Activated naive CD8-positive, alpha-beta T cell (primary cell): Measurements from ENCODE around the gene COL8A2.
A peak's percentile ranks its signal among the peaks of the same experiment; 100 is the strongest.

ENCODE experiments used
- H3K27ac Mint-ChIP-seq: one replicate; pipeline ENCODE4 v1.8.0; 2021; ENCODE audit warnings: mixed read lengths
- H3K27me3 Mint-ChIP-seq: one replicate; pipeline ENCODE4 v1.8.0; 2021; ENCODE audit warnings: mixed read lengths
- H3K36me3 Mint-ChIP-seq: one replicate; pipeline ENCODE4 v1.8.0; 2021; ENCODE audit warnings: mixed read lengths
- H3K4me1 Mint-ChIP-seq: one replicate; pipeline ENCODE4 v1.8.0; 2021; ENCODE audit warnings: low read depth, mixed read lengths
- H3K4me3 Mint-ChIP-seq: one replicate; pipeline ENCODE4 v1.8.0; 2021; ENCODE audit warnings: mild to moderate bottlenecking, mixed read lengths
- H3K9me3 Mint-ChIP-seq: one replicate; pipeline ENCODE4 v1.8.0; 2021; ENCODE audit warnings: low read depth, mixed read lengths

The COL8A2 gene

DNA sequence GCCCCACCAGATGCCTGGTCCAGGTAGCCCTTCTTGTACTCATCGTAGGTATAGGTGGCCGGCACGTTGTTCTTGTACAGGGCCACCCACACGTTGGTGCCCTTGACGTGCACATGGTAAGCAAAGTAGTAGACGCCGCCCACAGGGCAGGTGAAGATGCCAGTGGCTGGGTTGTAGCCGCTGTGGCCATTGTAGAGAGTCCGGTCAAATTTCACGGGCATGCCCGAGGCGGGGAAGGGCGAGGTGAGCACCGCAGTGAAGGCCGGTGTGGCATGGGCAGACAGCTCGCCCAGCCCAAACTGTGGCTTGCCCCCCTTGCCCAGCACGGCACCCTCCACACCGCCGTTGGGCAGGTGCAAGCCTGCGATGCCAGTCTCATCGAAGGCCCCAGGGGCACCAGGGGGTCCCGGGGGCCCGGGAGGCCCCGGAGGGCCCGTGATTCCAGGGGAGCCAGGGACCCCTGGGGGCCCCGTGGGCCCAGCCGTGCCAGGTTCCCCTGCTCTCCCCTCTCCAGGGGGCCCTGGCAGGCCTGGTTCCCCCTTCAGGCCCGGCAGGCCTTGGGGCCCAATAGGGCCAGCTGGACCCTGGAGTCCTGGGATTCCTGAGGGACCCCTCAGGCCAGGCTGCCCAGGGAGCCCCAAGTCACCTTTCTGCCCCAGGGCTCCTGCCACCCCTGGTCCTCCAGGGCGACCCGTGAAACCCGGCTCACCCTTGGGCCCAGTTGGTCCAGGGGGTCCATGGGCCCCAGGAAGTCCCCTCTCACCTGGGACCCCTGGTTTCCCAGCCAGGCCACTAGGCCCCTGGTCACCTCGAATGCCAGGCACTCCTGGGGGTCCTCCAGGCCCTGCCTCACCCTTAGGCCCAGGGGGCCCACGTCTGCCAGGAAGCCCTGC lies 27.1 kb downstream of the COL8A2 start:
- H3K4me1 Mint-ChIP-seq: no peaks in the 10 kb centered on the region
- H3K4me3 Mint-ChIP-seq: no peak overlapping the region
- no peaks in the 10 kb centered on the region for H3K9me3 Mint-ChIP-seq
- no peaks in the 10 kb centered on the region for H3K36me3 Mint-ChIP-seq
- no peak overlapping the region for H3K27ac Mint-ChIP-seq
- H3K27me3 Mint-ChIP-seq: no peaks in the 10 kb centered on the region

DNA sequence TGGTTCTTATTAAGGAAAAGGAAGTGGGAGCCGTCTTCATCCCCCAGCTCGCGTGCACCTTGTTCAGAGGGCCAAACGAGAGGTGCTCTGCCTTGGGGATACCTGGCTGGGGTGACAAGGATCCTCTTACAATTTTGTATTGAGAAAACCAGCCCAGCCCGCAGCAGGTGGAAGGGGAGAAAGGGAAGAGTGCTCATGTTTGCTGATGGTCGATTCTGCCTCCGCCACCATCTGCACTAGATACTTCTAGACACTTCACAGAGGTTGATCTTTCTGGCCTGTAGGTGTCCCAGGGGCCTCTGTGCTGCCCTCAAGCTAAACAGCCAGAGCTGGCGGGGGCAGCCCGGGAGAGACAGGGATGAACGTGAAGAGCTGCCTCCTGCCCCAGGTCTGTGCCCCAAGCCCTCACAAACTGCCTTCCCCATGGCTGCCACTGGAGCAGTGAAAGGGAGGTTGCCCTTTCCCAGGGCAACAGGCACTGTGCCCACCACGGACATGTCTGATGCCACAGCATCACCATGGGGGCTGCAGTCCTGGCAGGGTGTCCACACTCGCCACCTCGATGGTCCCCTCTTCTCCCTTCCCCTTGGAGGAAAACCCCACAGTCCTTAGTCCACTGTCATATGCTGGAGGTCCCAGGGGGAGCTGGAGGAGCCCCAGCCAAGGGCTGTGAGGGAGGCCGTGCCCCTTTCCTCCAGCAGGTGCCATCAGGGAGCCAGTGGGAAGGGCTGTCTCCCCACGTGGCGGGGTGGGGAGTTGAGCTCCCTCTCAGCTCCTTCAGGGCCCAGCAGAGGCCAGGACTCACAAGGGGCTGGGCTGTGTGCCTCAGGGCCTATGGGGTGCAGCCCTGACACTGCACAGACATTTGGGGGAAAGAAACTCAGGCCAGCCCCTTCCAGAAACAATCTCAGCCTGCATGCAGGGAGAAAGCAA lies 28.3 kb downstream of the COL8A2 start:
- Mint-ChIP-seq H3K4me1 (peaks cover under 1% of the 10 kb centered on the region), H3K9me3 (no peaks in the 10 kb centered on the region), H3K36me3 (no peaks in the 10 kb centered on the region), H3K4me3 (no peak overlapping the region), H3K27me3 (no peaks in the 10 kb centered on the region), H3K27ac (no peak overlapping the region)

DNA sequence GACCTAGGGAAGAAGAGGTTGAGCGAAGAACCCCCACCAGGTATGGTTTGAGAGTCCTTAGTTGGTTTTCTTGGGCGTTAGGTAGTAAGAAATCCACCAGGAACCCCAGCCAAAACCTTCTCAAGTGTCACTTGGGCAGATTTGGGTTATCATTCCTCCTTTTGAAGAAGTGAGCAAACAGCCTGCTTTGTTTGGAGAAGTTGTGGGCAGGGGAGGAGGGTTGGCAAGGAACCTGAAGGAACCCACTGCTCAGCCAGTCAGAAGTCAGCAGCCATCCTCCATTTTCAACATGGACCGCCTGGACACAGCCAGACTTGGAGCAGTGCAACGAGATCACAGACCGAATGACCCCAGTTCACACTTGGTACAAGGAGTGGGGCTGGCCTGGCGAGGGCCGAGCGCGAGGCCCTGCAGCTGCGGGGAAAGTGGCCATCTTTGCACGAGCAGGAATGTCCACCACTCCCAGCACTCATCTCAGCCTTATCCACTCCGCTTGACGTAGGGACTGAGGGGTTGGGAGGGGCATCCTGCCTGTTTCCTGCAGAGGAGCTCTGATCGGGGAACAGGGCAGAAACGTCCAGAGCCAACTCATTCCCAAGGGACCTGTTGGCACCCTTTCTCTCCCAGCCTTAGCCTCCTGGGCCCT lies 29.1 kb downstream of the COL8A2 start:
- Mint-ChIP-seq H3K27ac (no peak overlapping the region), H3K36me3 (no peaks in the 10 kb centered on the region), H3K9me3 (no peaks in the 10 kb centered on the region), H3K27me3 (no peaks in the 10 kb centered on the region), H3K4me3 (no peak overlapping the region), H3K4me1 (peaks cover 5% of the 10 kb centered on the region)

DNA sequence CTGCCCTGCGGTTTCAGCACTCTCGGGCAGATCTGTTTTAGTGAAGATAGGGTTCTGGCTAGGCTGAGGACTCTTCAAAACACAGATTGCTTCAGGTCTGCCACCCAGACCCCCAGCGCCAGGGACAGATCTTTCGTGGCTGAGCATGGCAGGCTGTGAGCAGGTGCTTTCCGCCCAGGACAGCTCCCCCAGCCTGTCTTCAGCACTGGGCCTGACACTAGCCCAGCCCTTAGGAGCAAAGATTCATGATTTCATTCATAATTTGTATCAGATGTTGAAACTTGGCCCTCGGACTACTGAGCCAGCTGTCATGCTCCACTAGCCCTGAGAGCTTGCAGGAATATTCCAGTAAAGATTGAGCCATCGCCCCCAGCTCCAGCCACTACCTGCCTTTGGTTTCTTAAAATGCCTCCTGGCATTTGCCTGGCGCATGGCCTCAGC lies 30.4 kb downstream of the COL8A2 start:
- Mint-ChIP-seq H3K9me3 (no peaks in the 10 kb centered on the region), H3K36me3 (peaks cover under 1% of the 10 kb centered on the region), H3K27me3 (no peaks in the 10 kb centered on the region), H3K27ac (no peak overlapping the region), H3K4me3 (no peak overlapping the region), H3K4me1 (peaks cover 11% of the 10 kb centered on the region)

DNA sequence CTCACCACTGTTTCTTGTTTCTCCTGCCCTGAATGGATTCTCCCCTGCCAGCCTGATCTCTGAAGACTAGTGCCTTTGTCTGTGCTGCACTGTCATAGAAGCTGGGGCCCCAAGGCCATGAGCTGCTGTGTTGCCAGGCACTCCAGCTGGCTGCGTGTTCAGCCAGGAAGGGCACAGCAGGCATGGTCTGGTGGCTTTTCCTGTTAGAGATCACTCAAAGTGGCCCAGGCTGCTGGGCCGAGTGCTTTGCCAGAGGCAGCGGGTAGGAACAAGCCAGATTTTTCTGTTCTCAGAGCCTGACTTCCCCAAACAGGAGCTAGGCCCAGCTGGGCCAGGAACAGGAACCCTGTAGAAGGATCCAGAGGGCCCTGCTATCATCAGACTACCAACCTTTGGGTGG lies 31.1 kb downstream of the COL8A2 start:
- Mint-ChIP-seq H3K9me3 (no peaks in the 10 kb centered on the region), H3K4me1 (peaks cover 16% of the 10 kb centered on the region), H3K27ac (no peak overlapping the region), H3K4me3 (no peak overlapping the region), H3K36me3 (peaks cover 2% of the 10 kb centered on the region), H3K27me3 (no peaks in the 10 kb centered on the region)

DNA sequence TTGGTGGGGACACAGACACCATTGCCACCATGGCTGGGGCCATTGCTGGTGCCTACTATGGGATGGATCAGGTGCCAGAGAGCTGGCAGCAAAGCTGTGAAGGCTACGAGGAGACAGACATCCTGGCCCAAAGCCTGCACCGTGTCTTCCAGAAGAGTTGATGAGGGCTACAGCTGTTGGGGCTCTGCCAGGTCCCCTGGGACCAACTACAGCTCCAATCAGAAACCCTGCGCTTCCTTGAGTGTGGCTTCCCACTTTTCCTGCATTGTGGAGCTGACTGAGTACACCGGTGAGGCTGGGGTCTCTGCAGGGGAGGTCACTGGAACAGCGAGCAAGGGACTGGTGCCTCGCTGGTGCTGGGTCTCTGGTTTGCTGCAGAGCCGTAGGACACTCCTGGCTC lies 31.8 kb downstream of the COL8A2 start:
- Mint-ChIP-seq H3K36me3 (peaks cover 2% of the 10 kb centered on the region), H3K27ac (no peak overlapping the region), H3K27me3 (no peaks in the 10 kb centered on the region), H3K9me3 (no peaks in the 10 kb centered on the region), H3K4me3 (no peak overlapping the region), H3K4me1 (peaks cover 16% of the 10 kb centered on the region)

DNA sequence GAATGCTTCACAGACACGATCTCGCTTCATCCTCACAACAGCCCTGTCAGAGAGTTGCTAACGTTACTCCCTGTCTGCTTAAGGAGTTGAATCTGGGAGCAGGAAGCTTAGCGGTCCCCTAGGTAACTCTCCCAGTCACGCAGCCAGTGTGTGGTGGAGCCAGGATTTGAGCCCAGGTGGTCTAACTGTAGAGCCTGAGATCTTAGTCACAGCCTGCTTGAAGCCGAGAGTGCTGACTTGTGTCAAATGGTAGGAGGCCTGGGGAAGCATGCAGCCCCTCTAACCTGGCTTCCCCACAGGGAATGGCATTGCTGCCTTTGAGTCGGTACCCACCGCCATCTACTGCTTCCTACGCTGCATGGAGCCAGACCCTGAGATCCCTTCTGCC lies 32.2 kb downstream of the COL8A2 start:
- Mint-ChIP-seq H3K4me1 (peaks cover 17% of the 10 kb centered on the region), H3K27me3 (no peaks in the 10 kb centered on the region), H3K27ac (no peak overlapping the region), H3K4me3 (no peak overlapping the region), H3K36me3 (peaks cover 2% of the 10 kb centered on the region), H3K9me3 (no peaks in the 10 kb centered on the region)

DNA sequence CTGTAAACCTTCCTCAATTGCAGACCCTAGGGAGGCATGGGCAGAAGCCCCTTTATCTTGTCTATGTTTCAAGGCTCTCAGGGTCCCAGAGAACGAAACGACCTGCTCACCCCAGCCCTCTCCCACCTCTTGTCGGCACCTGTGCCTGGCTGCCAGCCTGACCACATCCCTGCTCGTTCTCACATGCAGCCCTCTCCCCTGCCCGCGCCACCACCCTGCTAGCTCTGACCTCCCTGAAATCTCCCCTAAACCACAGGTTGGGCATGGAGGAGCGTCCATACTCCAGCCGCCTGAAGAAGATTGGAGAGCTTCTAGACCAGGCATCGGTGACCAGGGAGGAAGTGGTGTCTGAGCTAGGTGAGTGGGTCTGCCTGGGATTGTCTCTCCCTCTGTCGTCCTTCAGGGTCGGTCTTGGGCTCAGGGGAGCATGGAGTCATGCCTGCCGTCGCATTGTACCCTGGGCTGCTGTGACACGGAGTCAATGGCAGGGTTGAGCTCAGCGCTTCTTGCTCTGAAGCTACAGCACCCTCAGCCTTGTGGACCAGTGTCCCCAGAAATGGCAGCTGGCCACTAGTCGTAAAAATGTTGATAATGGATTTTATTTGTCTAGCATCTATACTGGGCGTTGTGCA lies 32.7 kb downstream of the COL8A2 start:
- Mint-ChIP-seq H3K27ac (no peak overlapping the region), H3K9me3 (no peaks in the 10 kb centered on the region), H3K4me3 (no peak overlapping the region), H3K36me3 (peaks cover 2% of the 10 kb centered on the region), H3K27me3 (no peaks in the 10 kb centered on the region), H3K4me1 (peaks cover 17% of the 10 kb centered on the region)

DNA sequence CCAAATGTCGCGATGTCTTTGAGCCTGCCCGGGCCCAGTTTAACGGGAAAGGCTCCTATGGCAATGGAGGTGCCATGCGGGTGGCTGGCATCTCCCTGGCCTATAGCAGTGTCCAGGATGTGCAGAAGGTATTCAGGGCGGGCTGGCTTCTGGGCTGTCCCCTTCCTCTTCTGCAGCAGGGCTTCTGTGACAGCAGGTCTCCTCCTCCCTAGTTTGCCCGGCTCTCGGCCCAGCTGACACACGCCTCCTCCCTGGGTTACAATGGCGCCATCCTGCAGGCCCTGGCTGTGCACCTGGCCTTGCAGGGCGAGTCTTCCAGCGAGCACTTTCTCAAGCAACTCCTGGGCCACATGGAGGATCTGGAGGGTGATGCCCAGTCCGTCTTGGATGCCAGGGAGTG lies 33.3 kb downstream of the COL8A2 start:
- Mint-ChIP-seq H3K27ac (no peak overlapping the region), H3K4me1 (peaks cover 17% of the 10 kb centered on the region), H3K36me3 (peaks cover 2% of the 10 kb centered on the region), H3K9me3 (no peaks in the 10 kb centered on the region), H3K27me3 (no peaks in the 10 kb centered on the region), H3K4me3 (peak overlapping the region; percentile 55)

DNA sequence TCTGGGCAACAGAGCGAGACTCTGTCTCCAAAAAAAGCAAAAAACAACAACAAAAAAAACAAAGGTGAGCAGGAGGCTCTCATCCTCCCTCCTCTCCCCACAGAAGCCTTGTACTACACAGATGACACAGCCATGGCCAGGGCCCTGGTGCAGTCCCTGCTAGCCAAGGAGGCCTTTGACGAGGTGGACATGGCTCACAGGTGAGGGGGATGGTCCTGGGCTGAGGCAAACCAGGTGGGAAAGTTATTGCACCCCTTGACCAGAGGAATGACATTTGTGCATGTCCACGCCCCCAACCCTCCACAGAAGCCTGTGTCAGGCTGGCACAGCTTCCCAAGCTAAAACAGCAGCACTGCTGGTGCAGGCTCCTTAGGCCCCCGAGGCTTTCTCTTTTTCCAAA lies 33.9 kb downstream of the COL8A2 start:
- no peak overlapping the region for H3K4me3 Mint-ChIP-seq
- no peaks in the 10 kb centered on the region for H3K9me3 Mint-ChIP-seq
- H3K4me1 Mint-ChIP-seq: peaks cover 17% of the 10 kb centered on the region
- no peak overlapping the region for H3K27ac Mint-ChIP-seq
- no peaks in the 10 kb centered on the region for H3K27me3 Mint-ChIP-seq
- peaks cover 2% of the 10 kb centered on the region for H3K36me3 Mint-ChIP-seq

DNA sequence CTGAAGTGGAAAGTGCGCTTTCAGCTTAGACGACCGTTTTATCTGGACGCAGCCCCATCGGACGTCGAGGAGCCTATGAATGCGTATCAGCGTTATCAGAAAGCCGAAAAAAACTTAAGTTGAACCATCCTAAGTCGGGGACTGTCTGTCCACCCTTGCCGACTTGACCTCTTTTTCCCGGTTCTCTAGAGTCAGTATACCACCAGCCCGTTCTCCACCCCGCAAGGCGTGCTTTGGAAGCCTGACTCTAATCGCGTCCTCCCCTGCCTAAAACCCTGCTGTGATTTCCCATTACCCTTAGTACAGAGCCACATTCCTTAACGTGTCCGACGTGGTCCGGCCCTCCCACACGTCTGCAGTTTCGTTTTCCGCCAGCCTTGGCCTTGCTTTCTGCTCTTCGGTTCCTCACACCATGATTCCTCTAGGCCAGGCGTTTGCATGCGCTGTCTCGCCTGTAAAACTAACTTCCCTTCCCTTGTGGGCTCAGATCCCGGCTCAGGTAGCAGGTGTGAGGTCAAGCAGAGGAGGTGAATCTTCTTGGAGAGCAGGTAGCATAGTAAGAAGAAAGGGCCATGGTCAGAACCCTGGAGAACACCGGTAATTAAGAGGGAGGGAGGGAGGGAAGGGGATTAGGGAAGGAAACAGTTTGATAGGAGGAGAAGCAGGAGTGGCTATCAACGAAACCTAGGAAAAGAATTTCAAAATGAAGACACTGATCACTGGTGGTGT lies 35.5 kb downstream of the COL8A2 start:
- peaks cover 17% of the 10 kb centered on the region for H3K4me1 Mint-ChIP-seq
- no peaks in the 10 kb centered on the region for H3K9me3 Mint-ChIP-seq
- H3K27me3 Mint-ChIP-seq: peaks cover 3% of the 10 kb centered on the region
- H3K4me3 Mint-ChIP-seq: peak overlapping the region; percentile 100
- H3K36me3 Mint-ChIP-seq: peaks cover 2% of the 10 kb centered on the region
- H3K27ac Mint-ChIP-seq: peak overlapping the region; percentile 97

DNA sequence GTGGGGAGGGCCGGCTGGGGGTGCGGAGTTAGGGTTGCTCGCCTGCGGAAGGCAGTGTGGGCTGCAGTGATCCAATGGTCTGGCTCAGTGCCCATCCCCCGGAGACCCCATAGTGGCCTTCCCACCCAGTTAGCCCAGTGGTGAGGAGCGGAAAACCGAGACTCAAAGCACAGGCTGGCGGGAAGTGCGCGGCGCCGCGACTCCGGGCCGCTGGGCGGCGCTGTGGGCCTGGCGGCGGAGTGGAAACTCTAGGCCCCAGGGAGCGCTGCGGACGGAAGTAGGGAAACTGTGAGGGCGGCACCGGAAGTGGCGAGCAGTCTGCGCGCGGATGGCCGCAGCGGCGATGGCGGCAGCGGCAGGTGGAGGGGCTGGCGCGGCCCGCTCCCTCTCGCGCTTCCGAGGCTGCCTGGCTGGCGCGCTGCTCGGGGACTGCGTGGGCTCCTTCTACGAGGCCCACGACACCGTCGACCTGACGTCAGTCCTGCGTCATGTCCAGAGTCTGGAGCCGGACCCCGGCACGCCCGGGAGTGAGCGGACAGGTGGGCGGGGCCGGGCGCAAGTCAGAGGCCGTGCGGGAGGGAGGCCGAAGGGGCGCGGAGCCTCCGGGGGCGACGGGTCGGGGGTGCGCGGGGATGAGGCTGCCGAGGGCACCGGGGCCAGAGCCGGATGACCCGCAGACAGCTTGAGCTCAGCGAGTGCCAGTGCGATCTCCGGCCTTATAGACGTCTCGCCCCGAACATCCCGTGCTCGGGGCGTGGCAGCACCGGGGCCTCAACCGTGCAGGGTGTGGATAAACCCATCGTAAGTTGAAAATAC lies 36.2 kb downstream of the COL8A2 start, which contains the start of gene ADPRS:
ADPRS (plus strand) TSS at position 316 of the 816 bp plus-strand sequence; CDS start at position 329, 13 bp downstream.
- H3K27ac Mint-ChIP-seq: peak within 1 kb of the TSS; percentile 97
- H3K4me3 Mint-ChIP-seq: peak within 1 kb of the TSS; percentile 100
- H3K27me3 Mint-ChIP-seq: peaks cover 3% of the 10 kb centered on the region
- peaks cover 17% of the 10 kb centered on the region for H3K4me1 Mint-ChIP-seq
- peaks cover 2% of the 10 kb centered on the region for H3K36me3 Mint-ChIP-seq
- no peaks in the 10 kb centered on the region for H3K9me3 Mint-ChIP-seq

DNA sequence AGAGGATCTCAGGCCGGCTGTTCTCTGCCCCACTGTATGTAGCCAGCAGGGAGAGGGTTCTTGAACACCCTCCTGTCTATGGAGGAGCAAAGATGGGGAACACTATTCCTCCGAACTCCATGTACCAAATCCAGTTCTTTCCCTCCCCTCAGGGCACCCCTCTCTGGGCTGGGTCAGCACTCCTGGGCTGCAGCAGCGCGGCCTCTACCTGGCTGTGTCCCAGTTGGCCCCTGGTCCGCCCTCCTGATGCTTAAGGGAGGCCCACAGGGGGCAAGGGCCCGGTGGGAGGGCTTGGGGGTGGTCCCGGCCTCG lies 36.8 kb downstream of the COL8A2 start:
- H3K36me3 Mint-ChIP-seq: peaks cover 2% of the 10 kb centered on the region
- H3K9me3 Mint-ChIP-seq: no peaks in the 10 kb centered on the region
- H3K27me3 Mint-ChIP-seq: peaks cover 7% of the 10 kb centered on the region
- H3K4me1 Mint-ChIP-seq: peaks cover 17% of the 10 kb centered on the region
- H3K27ac Mint-ChIP-seq: no peak overlapping the region
- peak overlapping the region; percentile 49 for H3K4me3 Mint-ChIP-seq
